Activated T-helper 1 cell treated with anti-CD3 and anti-CD28 coated beads, Interleukin-12 subunit alpha, Interleukin-12 subunit beta, Interleukin-2, Interleukin-4 antibody, amounts not matched to agents 30 ng/mL and 10 ng/mL and 1 ng/mL, durations not matched to agents 14 hours and 24 hours and 36 hours (primary cell): ENCODE results near the gene TBL1X. TPM values are rescaled to one million over a fixed set of nuclear protein-coding genes. Genes with fewer than 3 reads are reported as not detected.
A peak's percentile ranks its signal among the peaks of the same experiment; 100 is the strongest.

Experiments
- DNase-seq: peaks from one replicate; pipeline ENCODE4 v3.0.0; 2021; ENCODE audit warnings: low spot score
- H3K27ac Mint-ChIP-seq: one replicate; pipeline ENCODE4 v1.8.0; 2021; ENCODE audit warnings: mild to moderate bottlenecking, mixed read lengths
- H3K27me3 Mint-ChIP-seq: one replicate; pipeline ENCODE4 v1.8.0; 2022; ENCODE audit warnings: mild to moderate bottlenecking, moderate library complexity, mixed read lengths; ENCODE audit not compliant: insufficient read depth
- H3K36me3 Mint-ChIP-seq: one replicate; pipeline ENCODE4 v1.8.0; 2021; ENCODE audit warnings: low read depth, mixed read lengths
- H3K4me1 Mint-ChIP-seq: one replicate; pipeline ENCODE4 v1.8.0; 2021; ENCODE audit warnings: low read depth, mixed read lengths
- H3K4me3 Mint-ChIP-seq: one replicate; pipeline ENCODE4 v1.8.0; 2021; ENCODE audit warnings: mild to moderate bottlenecking, moderate library complexity, mixed read lengths
- H3K9me3 Mint-ChIP-seq: one replicate; pipeline ENCODE4 v1.8.0; 2021; ENCODE audit warnings: mixed read lengths
- intact Hi-C: fragments of 100-400 bp; cut with micrococcal nuclease; formaldehyde crosslinking; loops from one replicate; pipeline ENCODE4 v1.15.1; 2024
- total RNA-seq: library from RNA; stranded (reverse); gene quantifications from 2 replicates; pipeline ENCODE4 v1.2.3, GENCODE V29; 2022

The TBL1X gene
- total RNA-seq, 1 donor from 2014 or later = 24.0 TPM

- H3K4me3 Mint-ChIP-seq = no peak overlapping the region
- H3K27ac Mint-ChIP-seq = no peak overlapping the region
- no peaks in the 10 kb centered on the region for H3K27me3 Mint-ChIP-seq
- DNase-seq = no peak
- no peaks in the 10 kb centered on the region for H3K9me3 Mint-ChIP-seq
- intact Hi-C loops = no loop called here
- H3K36me3 Mint-ChIP-seq = peaks cover 8% of the 10 kb centered on the region
- no peaks in the 10 kb centered on the region for H3K4me1 Mint-ChIP-seq
Observed at GRCh38 chrX:9663216-9663615, 198.4 kb downstream of the TBL1X start.

GRCh38 chrX:9664224-9664623 is 199.4 kb downstream of the TBL1X start:
- DNase-seq = no peak
- Mint-ChIP-seq H3K36me3 (peaks cover 8% of the 10 kb centered on the region), H3K9me3 (no peaks in the 10 kb centered on the region), H3K27me3 (no peaks in the 10 kb centered on the region), H3K27ac (no peak overlapping the region), H3K4me1 (no peaks in the 10 kb centered on the region), H3K4me3 (no peak overlapping the region)
- intact Hi-C loops = no loop called here

GRCh38 chrX:9665113-9665512 is 200.3 kb downstream of the TBL1X start:
- no peaks in the 10 kb centered on the region for H3K4me1 Mint-ChIP-seq

GRCh38 chrX:9668537-9668936 is 203.7 kb downstream of the TBL1X start:
- no peaks in the 10 kb centered on the region for H3K9me3 Mint-ChIP-seq
- DNase-seq = no peak
- H3K27ac Mint-ChIP-seq = no peak overlapping the region
- intact Hi-C loops = no loop called here
- H3K36me3 Mint-ChIP-seq = peaks cover 21% of the 10 kb centered on the region
- no peaks in the 10 kb centered on the region for H3K27me3 Mint-ChIP-seq
- H3K4me1 Mint-ChIP-seq = no peaks in the 10 kb centered on the region
- no peak overlapping the region for H3K4me3 Mint-ChIP-seq

More at GRCh38 chrX:9665113-9665512, 200.3 kb downstream of the TBL1X start:
- H3K27me3 Mint-ChIP-seq = no peaks in the 10 kb centered on the region
- no peak for DNase-seq
- no peak overlapping the region for H3K4me3 Mint-ChIP-seq
- no peaks in the 10 kb centered on the region for H3K9me3 Mint-ChIP-seq
- no peak overlapping the region for H3K27ac Mint-ChIP-seq
- intact Hi-C loops = no loop called here
- H3K36me3 Mint-ChIP-seq = peaks cover 8% of the 10 kb centered on the region

- peaks cover 7% of the 10 kb centered on the region for H3K9me3 Mint-ChIP-seq
- H3K4me1 Mint-ChIP-seq = no peaks in the 10 kb centered on the region
- no peak for DNase-seq
- intact Hi-C loops = no loop called here
- no peak overlapping the region for H3K4me3 Mint-ChIP-seq
- H3K27me3 Mint-ChIP-seq = no peaks in the 10 kb centered on the region
- H3K27ac Mint-ChIP-seq = no peak overlapping the region
- H3K36me3 Mint-ChIP-seq = peaks cover 27% of the 10 kb centered on the region
Observed at GRCh38 chrX:9670136-9670814, 205.4 kb downstream of the TBL1X start.

GRCh38 chrX:9671998-9672397 is 207.1 kb downstream of the TBL1X start:
- intact Hi-C loops = no loop called here
- peaks cover 36% of the 10 kb centered on the region for H3K36me3 Mint-ChIP-seq
- no peak overlapping the region for H3K4me3 Mint-ChIP-seq
- H3K4me1 Mint-ChIP-seq = peaks cover 6% of the 10 kb centered on the region
- no peak for DNase-seq
- H3K9me3 Mint-ChIP-seq = peaks cover 19% of the 10 kb centered on the region
- H3K27me3 Mint-ChIP-seq = no peaks in the 10 kb centered on the region
- H3K27ac Mint-ChIP-seq = no peak overlapping the region

- intact Hi-C loops = loop anchor here (2.0 kb wide), 2 partner anchors 32 to 54 kb away; no protein-coding TSS in a partner anchor
- Mint-ChIP-seq H3K4me3 (no peak overlapping the region), H3K9me3 (peaks cover 29% of the 10 kb centered on the region)
Observed at GRCh38 chrX:9676306-9676705, 211.4 kb downstream of the TBL1X start.

GRCh38 chrX:9676738-9677097 is 211.9 kb downstream of the TBL1X start:
- peaks cover 18% of the 10 kb centered on the region for H3K4me1 Mint-ChIP-seq
- no peak for DNase-seq
- H3K27me3 Mint-ChIP-seq = no peaks in the 10 kb centered on the region
- intact Hi-C loops = loop anchor here (1.0 to 2.0 kb wide), 12 partner anchors 32 to 445 kb away; no protein-coding TSS in a partner anchor
- H3K9me3 Mint-ChIP-seq = peaks cover 29% of the 10 kb centered on the region
- peak overlapping the region; percentile 33 for H3K4me3 Mint-ChIP-seq
- H3K36me3 Mint-ChIP-seq = peaks cover 49% of the 10 kb centered on the region
- peak overlapping the region; percentile 64 for H3K27ac Mint-ChIP-seq

More at GRCh38 chrX:9676306-9676705, 211.4 kb downstream of the TBL1X start:
- Mint-ChIP-seq H3K4me1 (peaks cover 18% of the 10 kb centered on the region), H3K36me3 (peaks cover 48% of the 10 kb centered on the region), H3K27ac (no peak overlapping the region), H3K27me3 (no peaks in the 10 kb centered on the region)
- no peak for DNase-seq

- intact Hi-C loops = loop anchor here (1.0 to 2.0 kb wide), 12 partner anchors 32 to 446 kb away; no protein-coding TSS in a partner anchor
- peaks cover 49% of the 10 kb centered on the region for H3K36me3 Mint-ChIP-seq
- no peaks in the 10 kb centered on the region for H3K27me3 Mint-ChIP-seq
- DNase-seq = peak; percentile 37
- H3K4me3 Mint-ChIP-seq = peak overlapping the region; percentile 33
- peaks cover 18% of the 10 kb centered on the region for H3K4me1 Mint-ChIP-seq
- H3K27ac Mint-ChIP-seq = peak overlapping the region; percentile 64
- H3K9me3 Mint-ChIP-seq = peaks cover 29% of the 10 kb centered on the region
Observed at GRCh38 chrX:9677098-9677739, 212.4 kb downstream of the TBL1X start.

GRCh38 chrX:9678215-9678965 is 213.5 kb downstream of the TBL1X start:
- Mint-ChIP-seq H3K27ac (peak overlapping the region; percentile 64), H3K4me1 (peaks cover 18% of the 10 kb centered on the region), H3K27me3 (no peaks in the 10 kb centered on the region), H3K4me3 (peak overlapping the region; percentile 22), H3K36me3 (peaks cover 39% of the 10 kb centered on the region), H3K9me3 (peaks cover 29% of the 10 kb centered on the region)
- intact Hi-C loops = no loop called here
- DNase-seq = no peak

GRCh38 chrX:9681011-9681410 is 216.2 kb downstream of the TBL1X start:
- no peak for DNase-seq
- Mint-ChIP-seq H3K27me3 (no peaks in the 10 kb centered on the region), H3K9me3 (peaks cover 19% of the 10 kb centered on the region), H3K27ac (no peak overlapping the region), H3K4me1 (peaks cover 18% of the 10 kb centered on the region), H3K4me3 (no peak overlapping the region), H3K36me3 (peaks cover 36% of the 10 kb centered on the region)
- intact Hi-C loops = no loop called here

- no peaks in the 10 kb centered on the region for H3K27me3 Mint-ChIP-seq
- H3K4me1 Mint-ChIP-seq = peaks cover 18% of the 10 kb centered on the region
- intact Hi-C loops = no loop called here
- no peak overlapping the region for H3K27ac Mint-ChIP-seq
- peaks cover 16% of the 10 kb centered on the region for H3K9me3 Mint-ChIP-seq
- no peak overlapping the region for H3K4me3 Mint-ChIP-seq
- DNase-seq = no peak
- H3K36me3 Mint-ChIP-seq = peaks cover 36% of the 10 kb centered on the region
Observed at GRCh38 chrX:9681422-9681821, 216.6 kb downstream of the TBL1X start.

- intact Hi-C loops = no loop called here
- Mint-ChIP-seq H3K27ac (no peak overlapping the region), H3K4me3 (no peak overlapping the region), H3K9me3 (peaks cover 8% of the 10 kb centered on the region), H3K36me3 (peaks cover 29% of the 10 kb centered on the region), H3K27me3 (no peaks in the 10 kb centered on the region), H3K4me1 (peaks cover 9% of the 10 kb centered on the region)
- DNase-seq = no peak
Observed at GRCh38 chrX:9682456-9682855, 217.6 kb downstream of the TBL1X start.
